Loucy (cell line): ENCODE data around the gene BRMS1.
A peak's percentile ranks its signal among the peaks of the same experiment; 100 is the strongest.

ENCODE experiments used
- CTCF ChIP-seq: fragments of 200-600 bp; sonication (generic); conservative IDR thresholded peaks from 2 replicates; pipeline ENCODE4 v1.5.1; 2014; ENCODE audit warnings: mild to moderate bottlenecking, antibody characterized with exemption, low read length
- EZH2phosphoT487 ChIP-seq: fragments of 200-600 bp; IDR thresholded peaks from 2 replicates; pipeline ENCODE4 v1.6.1; 2018; ENCODE audit warnings: antibody characterized with exemption, mild to moderate bottlenecking, moderate library complexity, borderline replicate concordance

DNA sequence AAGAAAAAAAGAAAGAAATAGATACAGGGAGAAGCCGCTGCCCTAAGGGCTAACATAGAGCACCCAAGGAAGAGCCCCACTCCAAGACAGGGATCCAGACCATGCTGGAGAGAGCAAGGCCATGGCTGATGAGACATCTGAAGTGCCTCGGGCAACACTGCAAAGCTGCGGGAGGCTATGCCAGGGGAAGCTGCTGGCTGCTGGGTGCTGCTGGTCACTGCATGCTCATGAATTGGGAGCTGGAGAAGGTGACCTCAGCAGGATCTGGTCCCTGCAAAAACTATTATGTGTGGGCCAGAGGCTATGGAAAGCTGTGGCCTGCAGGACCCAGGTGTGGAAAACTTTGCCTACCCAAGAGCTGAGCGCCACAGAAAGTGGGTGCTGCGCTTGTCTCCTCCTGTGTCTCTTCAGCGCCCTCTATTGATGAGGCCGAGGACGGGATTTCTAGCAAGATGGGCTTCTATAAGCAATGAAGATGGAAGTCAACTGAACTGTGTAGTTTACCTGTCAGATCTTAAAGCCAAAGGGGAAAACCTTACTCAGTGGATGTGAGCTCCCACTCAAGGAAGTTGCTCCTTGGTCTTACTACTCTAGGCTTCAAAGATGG lies 44.0 kb upstream of the BRMS1 start:
- TF ChIP-seq CTCF (peak; percentile 89), EZH2phosphoT487 (no peak)
